HG03108 (cell line): ENCODE data around the gene SUSD1.

Source experiments
- ATAC-seq: cut with Tn5 transposase; IDR thresholded peaks from one replicate; pipeline ENCODE4 v1.9.1; 2021; ENCODE audit warnings: moderate library complexity; ENCODE audit not compliant: unreplicated experiment

Gene SUSD1

DNA sequence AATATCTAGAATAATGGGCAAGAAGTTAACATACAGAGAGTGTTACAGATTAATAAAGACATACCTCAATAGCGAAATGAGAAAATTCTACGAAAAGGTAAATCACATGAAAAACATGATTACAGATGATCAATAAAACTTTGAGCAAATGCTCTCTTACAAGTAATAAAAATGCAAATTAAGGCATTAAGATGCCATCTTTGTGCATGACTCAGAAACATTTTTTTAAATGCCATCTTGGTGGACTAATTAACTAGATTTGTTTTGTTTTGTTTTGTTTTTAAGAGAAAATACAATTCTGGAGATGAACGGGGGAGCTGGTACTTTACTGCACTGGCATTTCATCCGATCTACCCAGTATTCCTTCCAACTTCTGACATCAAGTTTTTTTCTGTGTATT lies 130.2 kb downstream of the SUSD1 start:
- ATAC-seq: no peak

DNA sequence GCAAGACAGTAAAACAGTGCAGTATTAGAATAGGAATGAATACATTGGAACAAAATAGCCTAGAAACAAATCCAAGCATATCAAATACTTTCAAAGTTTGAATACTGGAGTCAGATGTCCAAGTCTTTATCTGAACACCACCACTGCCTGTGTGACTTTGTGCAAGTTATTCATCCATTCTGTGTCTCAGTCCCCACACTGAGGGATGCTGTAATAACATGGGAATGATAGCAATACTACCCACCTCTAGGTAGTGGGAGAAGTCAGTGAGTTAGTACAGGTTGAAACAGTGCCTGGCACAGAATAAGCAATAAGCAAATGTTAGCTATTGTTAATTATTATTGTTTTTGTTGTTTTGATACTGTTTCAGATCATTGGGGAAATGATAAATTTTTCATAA lies 130.9 kb downstream of the SUSD1 start:
- no peak for ATAC-seq

DNA sequence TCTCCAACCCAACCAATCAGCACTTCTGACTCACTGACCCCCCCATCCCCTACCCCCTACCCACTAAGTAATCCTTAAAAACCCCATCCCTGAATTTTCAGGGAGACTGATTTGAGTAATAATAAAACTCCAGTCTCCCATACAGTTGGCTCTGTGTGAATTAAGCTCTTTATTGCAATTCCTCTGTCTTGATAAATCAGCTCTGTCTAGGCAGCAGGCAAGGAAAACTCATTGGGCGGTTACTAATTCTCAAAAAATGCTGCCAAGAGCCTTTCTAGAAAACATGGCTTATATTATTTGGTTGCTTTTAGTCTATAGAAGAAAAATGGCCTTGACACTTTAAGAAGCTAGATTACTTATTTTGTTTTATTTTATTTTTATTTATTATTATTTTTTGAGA lies 131.7 kb downstream of the SUSD1 start:
- ATAC-seq: no peak

DNA sequence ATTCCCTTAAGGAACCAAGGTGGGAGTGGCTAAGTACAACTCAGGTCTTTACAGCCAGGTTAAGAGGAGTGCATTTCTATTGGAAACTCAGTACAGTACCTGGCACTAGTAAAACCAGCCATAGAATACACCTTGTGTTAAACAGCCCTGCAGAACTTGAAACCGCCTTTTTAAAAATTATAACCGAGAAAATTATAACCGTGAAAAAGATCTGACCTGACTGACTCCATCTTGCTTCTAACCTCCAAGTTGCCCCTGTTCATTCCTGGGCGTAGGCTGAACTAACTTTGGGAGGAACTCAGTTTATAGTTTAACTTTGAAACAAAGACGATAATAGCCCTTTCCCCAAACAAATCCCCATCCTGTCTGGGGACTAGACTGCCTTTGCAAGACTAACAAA lies 132.3 kb downstream of the SUSD1 start:
- ATAC-seq: no peak

DNA sequence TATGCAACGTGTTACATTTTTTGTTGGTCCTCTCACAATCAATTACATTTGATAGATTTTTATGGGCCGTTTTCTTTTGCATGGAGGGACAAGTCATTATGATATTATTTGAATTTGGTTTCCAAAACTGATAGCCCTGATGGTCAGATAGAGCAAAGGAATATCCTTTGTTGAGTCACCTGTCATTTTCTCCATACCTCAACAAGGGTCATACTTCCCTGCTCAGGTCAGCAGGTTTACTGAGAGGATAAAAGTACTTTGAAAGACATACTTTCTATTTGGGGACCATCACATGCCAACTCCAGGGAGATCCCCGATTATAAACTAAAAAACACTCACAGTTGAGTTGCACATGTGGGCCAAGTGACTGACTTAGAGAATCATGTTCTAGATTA lies 132.9 kb downstream of the SUSD1 start:
- no peak for ATAC-seq

DNA sequence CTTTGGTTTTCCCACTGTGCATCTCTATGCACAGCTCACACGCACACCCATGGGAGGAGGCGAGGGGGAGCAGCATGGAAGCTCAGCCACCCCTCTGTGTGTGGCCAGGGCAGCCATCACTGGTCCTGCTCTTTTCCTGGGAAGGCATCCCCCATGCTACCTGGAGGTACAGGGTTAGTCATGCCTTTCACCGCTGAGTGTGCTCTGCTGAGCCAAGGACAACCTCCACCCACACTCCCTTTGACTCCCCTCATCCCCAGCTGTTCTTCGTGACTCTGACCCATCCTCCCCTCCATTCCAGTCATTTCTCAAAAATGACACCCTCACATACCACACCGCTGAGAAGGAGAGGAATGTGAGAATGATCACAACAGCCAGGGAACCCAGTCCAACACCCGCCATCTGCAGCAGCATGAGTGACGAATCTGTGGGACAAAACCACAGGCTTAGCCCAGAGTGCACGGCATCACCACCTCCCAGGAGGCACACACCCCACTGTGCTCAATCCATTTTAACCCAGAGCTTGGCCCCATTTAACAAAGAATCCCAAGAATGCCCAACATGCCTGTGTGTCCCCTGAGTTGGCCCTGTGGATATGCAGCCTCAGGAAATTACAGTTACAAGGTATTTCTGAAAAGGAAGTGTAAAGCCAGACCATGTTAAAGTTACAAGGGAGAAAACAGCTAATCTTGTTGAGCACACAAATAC lies 133.4 kb downstream of the SUSD1 start:
- no peak for ATAC-seq

DNA sequence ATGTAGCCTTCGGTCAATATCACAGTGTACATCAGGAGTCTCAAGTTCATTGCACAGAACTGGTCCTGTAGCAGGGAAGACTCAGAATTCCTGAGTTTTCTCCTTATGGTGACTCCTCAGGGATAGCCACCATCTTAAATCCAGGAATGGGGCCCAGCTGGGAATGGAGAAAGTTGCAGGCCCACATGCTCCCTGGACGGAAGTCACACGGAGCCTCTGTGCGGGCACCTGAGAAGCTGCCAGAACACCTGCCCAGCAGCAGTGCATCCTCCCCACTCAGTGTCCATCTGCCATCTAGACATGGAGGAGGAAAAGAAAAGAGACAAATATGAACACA lies 133.9 kb downstream of the SUSD1 start:
- no peak for ATAC-seq

DNA sequence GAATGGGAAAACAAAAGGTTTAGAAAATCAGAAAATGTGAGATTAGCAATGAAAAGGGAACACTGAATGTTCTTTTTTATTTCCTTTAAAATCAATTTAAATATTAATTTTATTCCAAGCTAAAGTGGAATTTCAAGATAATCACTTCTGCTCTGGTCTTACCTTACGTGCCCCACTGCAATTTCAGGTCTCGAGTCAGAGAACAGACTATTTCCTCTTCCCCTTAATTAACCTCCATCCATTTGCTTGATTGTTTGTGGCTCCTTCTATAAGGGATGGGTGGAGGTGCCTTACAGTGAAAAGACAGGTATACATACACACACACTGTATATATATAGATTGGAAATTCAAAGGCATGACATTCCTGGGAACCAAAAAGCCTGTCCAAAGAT lies 137.1 kb downstream of the SUSD1 start:
- no peak for ATAC-seq

DNA sequence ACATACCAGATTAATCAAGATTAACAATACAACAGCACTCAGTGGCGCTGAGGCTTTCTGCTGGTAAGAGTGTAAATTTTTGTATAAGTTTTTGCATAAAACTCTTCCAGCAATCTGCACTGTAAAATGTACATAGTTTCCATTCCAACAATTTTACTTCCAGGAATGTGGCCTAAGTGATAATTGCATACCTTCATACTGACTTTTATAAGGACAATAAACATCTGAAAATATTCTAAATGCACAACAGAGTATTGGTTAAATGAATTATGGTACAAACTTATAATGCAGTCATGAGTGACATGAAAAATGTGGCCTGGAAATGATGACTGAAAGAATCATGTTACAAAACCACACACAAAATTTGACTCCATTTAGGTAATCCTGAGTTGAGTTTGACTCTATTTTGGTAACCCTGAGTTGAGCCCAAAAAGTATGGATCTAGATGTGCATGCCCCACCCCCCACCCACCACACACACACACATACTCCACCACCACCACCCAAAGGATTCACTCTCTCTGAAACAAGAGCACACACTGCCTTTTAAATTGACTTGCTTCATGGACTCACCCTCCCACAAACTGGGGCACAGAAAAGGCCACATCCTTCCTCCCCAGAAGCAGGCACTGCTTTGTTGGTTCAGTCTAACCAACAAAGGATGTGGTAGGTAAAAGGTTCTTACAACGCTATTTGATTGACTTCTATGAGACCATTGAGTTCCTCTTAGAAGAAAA lies 137.6 kb downstream of the SUSD1 start:
- peak; percentile 50 for ATAC-seq

DNA sequence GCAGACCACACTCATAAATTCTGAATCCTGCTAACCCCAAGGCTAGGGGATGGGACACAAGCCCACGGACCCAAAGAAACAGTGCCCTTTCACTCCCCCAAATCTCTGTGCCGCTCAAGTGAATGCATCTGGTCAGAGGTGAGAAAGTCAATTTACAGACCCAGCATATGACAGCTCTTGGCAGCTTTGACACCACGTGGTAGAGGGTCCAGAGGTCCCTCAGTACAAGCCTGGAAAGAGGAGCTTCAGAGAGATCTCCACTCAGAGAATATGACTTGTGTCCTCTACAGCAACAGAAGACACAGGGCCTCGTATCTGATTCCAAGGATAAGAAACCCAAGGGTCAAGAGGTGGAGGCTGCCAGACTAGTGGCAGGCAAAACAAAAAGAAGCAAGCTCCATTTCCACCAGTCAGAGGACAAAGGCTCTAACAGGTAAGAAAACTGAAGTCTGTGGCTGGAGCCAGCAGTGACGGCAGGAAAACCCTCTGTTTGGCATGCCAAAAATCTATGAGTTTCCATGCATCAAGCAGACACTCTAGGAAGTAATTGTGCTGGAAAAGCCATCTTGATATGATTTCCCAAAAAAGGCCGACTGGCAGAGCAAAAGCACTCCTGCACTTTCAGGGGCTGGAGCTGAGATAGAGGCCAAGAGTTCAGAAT lies 139.8 kb downstream of the SUSD1 start:
- no peak for ATAC-seq

DNA sequence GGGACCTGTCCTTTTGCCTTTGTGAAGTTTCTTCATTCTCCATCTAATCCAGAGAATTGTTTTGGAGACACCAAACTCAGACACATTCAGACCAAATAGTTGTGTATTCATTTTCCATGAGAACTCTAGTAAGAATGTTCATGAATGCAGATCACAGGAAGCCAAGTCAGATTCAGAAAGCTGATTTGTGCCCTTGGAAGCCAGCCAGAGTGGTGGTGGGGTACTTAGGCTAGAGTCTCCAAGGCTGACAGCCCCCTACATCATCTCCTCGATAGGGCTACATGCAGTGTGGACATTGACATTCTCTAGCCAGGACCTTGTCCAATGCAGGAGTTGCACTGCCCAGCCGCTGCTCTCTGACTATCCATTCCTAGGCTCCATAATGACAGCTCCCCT lies 140.9 kb downstream of the SUSD1 start:
- ATAC-seq: no peak

DNA sequence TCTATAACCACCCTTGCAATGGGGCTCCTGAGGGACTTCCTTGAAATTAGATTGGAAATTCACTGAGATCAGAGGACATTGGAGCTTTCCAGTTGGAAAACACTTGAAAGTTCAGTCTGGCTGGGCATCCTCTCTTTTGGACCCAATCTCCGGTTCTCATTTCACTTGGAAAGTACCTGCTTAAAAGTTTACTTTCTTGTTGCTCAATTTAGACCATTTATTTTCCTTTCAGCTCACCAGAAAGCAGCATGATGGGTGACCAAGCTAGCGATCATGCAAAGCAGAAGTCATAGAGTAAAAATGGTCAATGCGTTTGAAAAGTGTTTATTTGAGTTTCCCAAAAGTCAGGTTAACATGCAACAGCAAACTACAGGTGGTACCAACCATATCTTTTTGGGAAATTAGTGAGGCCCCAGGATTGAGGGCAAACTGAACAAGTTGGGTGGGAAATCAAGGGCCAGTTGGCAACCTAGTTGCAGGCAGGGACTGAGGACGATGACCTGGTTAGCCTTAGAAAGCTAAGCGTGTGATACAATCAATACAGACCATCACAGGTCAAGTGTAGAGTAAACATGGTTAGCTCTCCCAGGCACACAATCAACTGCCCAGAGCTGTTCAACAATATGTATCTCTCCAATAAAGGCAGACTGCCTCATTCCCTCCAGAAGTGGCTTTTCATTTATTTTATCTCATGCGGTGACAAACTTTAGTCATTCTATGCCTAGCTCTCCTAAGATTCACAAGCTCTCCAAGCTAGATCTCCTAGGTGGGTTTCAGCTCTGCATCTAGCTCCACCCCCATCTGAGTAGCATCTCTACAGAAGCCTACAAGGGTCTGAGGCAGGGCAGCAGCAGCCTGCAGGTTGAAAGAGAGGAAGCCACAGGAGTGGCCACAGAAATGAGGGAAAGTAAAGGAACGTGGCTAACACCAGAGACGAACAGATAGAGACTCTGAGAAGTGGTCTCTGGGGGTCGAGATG lies 141.6 kb downstream of the SUSD1 start:
- no peak for ATAC-seq

DNA sequence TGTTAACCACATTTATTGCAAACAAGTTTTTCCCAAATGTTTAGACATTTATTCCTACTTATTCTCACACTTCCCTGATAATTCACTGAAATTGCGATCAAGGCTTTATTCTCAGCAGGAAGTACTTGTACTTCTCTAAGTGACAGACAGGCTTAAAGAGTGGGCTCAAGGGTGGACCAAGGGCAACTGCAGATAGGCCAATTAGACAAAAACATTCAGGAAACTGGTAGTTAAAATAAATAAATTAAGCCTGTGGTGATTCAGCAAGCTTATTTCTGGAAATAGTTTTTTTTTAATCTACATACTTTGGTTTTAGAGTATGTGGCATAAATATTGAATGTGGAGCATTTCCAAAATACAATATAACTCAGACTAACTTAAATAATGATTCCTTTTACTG lies 142.4 kb downstream of the SUSD1 start:
- ATAC-seq: no peak

DNA sequence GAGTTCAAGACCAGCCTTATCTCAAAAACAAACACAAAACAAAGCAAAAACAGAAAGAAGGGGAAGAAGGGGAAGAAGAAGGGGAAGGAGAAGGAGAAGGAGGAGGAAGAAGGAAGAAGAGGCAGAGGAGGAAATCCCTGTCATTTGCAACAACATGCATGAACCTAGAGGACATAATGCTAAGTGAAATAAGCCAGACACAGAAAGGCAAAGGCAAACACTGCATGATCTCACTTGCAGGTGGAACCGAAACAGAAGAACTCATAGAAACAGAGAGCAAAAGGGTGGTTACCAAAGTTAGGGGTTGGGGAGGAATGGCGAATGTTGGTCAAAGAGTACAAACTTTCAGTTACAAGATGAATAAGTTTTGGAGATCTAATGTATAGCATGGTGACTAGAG lies 143.1 kb downstream of the SUSD1 start:
- peak; percentile 35 for ATAC-seq

DNA sequence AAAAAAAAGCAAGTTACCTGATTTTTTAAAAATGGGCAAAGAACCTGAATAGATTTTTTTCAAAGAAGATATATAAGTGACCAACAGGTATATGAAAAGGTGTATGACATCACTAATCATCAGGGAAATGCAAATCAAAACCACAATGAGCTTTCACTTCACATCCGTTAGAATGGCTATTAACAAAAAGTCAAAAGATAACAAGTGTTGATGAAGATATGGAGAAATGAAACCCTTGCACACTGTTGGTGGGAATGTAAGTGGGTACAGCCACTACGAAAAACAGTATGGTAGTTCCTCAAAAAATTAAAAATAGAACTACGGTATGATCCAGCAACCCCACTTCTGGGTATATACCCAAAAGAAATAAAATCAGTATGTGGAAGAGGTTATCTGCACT lies 143.7 kb downstream of the SUSD1 start:
- no peak for ATAC-seq

DNA sequence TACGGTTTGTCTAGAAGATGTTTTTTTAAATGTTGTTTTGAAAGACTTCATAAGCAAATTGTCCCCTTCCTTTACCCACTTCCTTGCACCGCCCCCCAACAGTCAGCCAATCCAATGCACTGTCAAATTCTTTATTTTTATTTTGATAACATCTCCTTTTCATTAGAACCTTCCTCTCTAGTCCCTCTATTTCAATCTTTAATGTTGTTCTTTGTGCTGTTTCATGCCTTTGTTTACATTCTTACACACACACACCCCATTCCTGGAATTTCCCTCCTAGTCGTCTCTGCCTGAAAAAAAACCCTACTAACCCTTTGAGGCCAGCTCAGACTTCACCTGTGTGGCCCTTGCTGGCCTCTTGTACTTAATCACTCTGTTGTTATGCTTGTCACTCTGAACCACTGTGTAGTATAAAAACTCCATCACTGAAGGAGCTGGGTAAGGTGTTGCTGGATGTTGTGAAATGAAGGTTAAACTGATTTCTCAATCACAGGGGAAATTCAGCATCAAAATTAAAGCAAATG lies 145.1 kb downstream of the SUSD1 start:
- no peak for ATAC-seq

DNA sequence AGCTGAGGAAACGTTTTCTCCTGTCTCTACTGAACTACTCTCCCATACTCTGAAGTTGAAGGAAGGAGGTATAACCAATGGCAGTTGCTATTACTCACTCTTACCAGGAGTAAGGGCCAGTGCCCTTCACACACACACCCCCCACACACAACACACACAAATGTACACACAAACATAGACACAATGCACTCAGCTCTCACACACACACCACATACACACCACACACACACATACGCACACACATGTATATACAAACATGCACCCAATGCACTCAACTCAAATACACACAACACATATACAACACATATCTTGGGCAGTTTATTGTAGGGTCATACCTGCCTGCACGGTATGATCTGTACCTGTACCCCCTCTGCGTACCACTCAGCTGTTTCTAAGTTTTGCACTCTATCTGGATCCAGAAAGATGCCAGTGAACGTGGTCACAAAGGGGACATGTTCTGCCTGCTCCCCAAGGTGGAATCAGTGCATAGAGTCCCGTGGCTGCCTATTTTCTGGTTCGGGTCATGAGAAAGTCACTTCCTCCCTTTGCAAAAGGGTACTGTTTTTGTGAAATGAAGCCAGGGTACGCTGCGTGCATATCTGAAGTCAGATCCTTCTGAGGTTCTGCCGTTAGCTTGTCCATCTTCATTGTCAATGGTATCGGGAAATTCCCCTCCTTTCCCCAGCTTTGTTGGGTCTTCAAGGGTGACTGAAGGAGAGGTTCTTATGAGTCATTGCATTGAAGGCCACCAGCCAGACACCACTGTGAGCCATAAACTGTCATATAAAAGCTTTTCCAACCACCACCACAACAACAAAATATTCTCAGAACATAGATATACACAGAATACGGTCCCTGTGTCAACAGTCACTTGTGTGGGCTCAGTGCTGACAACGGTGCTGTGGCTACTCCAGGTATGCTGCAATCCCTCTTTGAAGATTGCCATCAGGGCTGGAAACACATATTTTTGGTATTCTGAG lies 146.6 kb downstream of the SUSD1 start:
- ATAC-seq: peak; percentile 50

DNA sequence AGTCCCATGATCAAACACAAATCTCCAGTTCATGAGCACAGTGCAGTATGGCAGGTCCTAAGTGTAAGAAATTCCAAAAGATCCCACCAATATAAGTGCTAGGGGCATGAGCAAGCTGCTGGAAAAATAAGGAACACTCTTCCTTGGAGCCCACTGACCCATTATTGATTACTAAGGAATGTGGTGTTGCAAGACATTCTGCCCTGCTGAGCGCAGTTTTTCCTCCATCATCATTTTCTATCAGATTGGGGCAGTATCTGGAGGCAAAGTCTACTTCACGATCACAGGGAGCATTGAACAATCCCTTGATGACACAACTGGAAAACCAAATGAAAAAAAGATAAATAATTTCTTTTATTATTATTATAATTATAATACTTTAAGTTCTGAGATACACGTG lies 149.2 kb downstream of the SUSD1 start:
- no peak for ATAC-seq

DNA sequence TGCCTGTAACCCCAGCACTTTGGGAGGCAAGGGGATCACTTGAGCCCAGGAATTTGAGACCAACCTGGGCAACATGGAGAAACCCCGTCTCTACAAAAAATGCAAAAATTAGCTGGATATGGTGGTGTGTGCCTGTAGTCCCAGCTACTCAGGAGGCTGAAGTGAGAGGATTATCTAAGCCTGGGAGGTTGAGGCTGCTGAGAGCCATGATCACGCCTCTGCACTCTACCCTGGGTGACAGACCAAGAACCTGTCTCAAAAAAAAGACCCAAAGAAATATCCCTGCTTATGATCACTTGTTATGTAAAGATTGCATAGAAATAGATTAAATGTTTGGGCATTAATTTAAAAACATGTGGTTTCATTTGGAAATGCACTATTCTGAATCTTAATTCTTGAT lies 153.4 kb downstream of the SUSD1 start:
- ATAC-seq: no peak
